Hepatocyte (in vitro differentiated cells): Measurements from ENCODE around the gene PPFIA2. TPM values are rescaled to one million over a fixed set of nuclear protein-coding genes. Genes with fewer than 3 reads are reported as not detected.

ENCODE experiments used
- DNase-seq: peaks from one replicate; pipeline ENCODE4 v3.0.0-alpha.2; 2016; ENCODE audit warnings: low spot score
- H2AFZ ChIP-seq: fragments of 200-600 bp; sonication (generic); 2 replicates; pipeline ENCODE4 v1.6.0; 2016; ENCODE audit warnings: antibody characterized with exemption, mild to moderate bottlenecking
- H3K27ac ChIP-seq: fragments of 200-600 bp; sonication (generic); 2 replicates; pipeline ENCODE4 v1.5.1; 2016; ENCODE audit warnings: mild to moderate bottlenecking
- H3K27me3 ChIP-seq: fragments of 200-600 bp; sonication (generic); 2 replicates; pipeline ENCODE4 v1.6.1; 2016
- H3K36me3 ChIP-seq: fragments of 200-600 bp; sonication (generic); replicated peaks from 2 replicates; pipeline ENCODE4 v1.5.1; 2016; ENCODE audit warnings: low read depth; ENCODE audit not compliant: insufficient read depth
- H3K4me1 ChIP-seq: fragments of 200-600 bp; sonication (generic); 2 replicates; pipeline ENCODE4 v1.5.1; 2016; ENCODE audit warnings: mild to moderate bottlenecking, moderate library complexity; ENCODE audit not compliant: insufficient read depth
- H3K4me2 ChIP-seq: fragments of 200-600 bp; sonication (generic); 2 replicates; pipeline ENCODE4 v1.6.0; 2016
- H3K4me3 ChIP-seq: fragments of 200-600 bp; sonication (generic); 2 replicates; pipeline ENCODE4 v1.5.1; 2016; ENCODE audit warnings: mild to moderate bottlenecking
- H3K79me2 ChIP-seq: fragments of 200-600 bp; sonication (generic); 2 replicates; pipeline ENCODE4 v1.6.0; 2017; ENCODE audit warnings: mild to moderate bottlenecking
- H3K9me2 ChIP-seq: fragments of 200-600 bp; sonication (generic); replicated peaks from 2 replicates; pipeline ENCODE4 v1.6.0; 2017; ENCODE audit warnings: mild to moderate bottlenecking; ENCODE audit not compliant: insufficient read depth
- H3K9me3 ChIP-seq: fragments of 200-600 bp; sonication (generic); 2 replicates; pipeline ENCODE4 v1.5.1; 2016; ENCODE audit warnings: low read depth, mild to moderate bottlenecking
- H4K20me1 ChIP-seq: fragments of 200-600 bp; sonication (generic); 2 replicates; pipeline ENCODE4 v1.6.0; 2016; ENCODE audit warnings: mild to moderate bottlenecking; ENCODE audit not compliant: insufficient read depth, poor library complexity, severe bottlenecking
- CTCF ChIP-seq: fragments of 200-600 bp; sonication (generic); IDR thresholded peaks from 2 replicates; pipeline ENCODE4 v1.5.1; 2016; ENCODE audit warnings: antibody characterized with exemption, mild to moderate bottlenecking; ENCODE audit not compliant: poor library complexity
- EZH2 ChIP-seq: fragments of 200-600 bp; sonication (generic); IDR thresholded peaks from 2 replicates; pipeline ENCODE4 v1.6.1; 2016; ENCODE audit warnings: antibody characterized with exemption, mild to moderate bottlenecking, borderline replicate concordance
- EZH2phosphoT487 ChIP-seq: fragments of 200-600 bp; sonication (generic); IDR thresholded peaks from one replicate; pipeline ENCODE4 v1.6.1; 2018; ENCODE audit warnings: antibody characterized with exemption, mild to moderate bottlenecking, low read depth, moderate library complexity; ENCODE audit not compliant: unreplicated experiment, severe bottlenecking
- WGBS: methylation state at CpG from one replicate; pipeline ENCODE4 v1.1.6; 2016; ENCODE audit warnings: low lambda C conversion rate; ENCODE audit errors: missing lambda C conversion rate; 5-methylcytosine and 5-hydroxymethylcytosine counted together
- polyA plus RNA-seq: library from polyadenylated mRNA; unstranded; fragments of >200 nt; fragmentation: Nextera tagmentation; extraction: Ambion mirVana; gene quantifications from 2 replicates; pipeline ENCODE4 v1.2.1, GENCODE V29; 2016
- total RNA-seq: library from RNA; depleted of rRNA; stranded (reverse); fragments of >200 nt; gene quantifications from 2 replicates; pipeline ENCODE4 v1.2.3, GENCODE V29; 2014

Gene PPFIA2
- total and polyA plus RNA-seq, 2 experiments from 2014 or later = 1.2 TPM; not detected in 1

- peak; percentile 7 for DNase-seq
- H3K36me3 ChIP-seq = no peaks in the 10 kb centered on the region
- no peaks in the 10 kb centered on the region for H3K27me3 ChIP-seq
- no peak overlapping the region for H3K4me2 ChIP-seq
- H2AFZ ChIP-seq = no peak overlapping the region
- no peak overlapping the region for H3K27ac ChIP-seq
- TF ChIP-seq EZH2phosphoT487 (no peak), CTCF (no peak), EZH2 (no peak)
- H3K9me3 ChIP-seq = no peaks in the 10 kb centered on the region
- no peaks in the 10 kb centered on the region for H4K20me1 ChIP-seq
- no peaks in the 10 kb centered on the region for H3K4me1 ChIP-seq
- no peaks in the 10 kb centered on the region for H3K79me2 ChIP-seq
- H3K4me3 ChIP-seq = no peak overlapping the region
- H3K9me2 ChIP-seq = no peaks in the 10 kb centered on the region
- WGBS = 41% methylated on average over 2 of the region's 2 CpGs
Observed at GRCh38 chr12:81300454-81300853, 458.7 kb downstream of the PPFIA2 start.

GRCh38 chr12:81297601-81298000 lies 461.5 kb downstream of the PPFIA2 start:
- Histone ChIP-seq H3K4me1 (no peaks in the 10 kb centered on the region), H3K4me2 (no peak overlapping the region), H3K9me2 (no peaks in the 10 kb centered on the region), H4K20me1 (no peaks in the 10 kb centered on the region), H3K4me3 (no peak overlapping the region), H3K9me3 (no peaks in the 10 kb centered on the region), H3K27ac (no peak overlapping the region), H3K79me2 (no peaks in the 10 kb centered on the region), H3K36me3 (no peaks in the 10 kb centered on the region), H2AFZ (no peak overlapping the region), H3K27me3 (no peaks in the 10 kb centered on the region)
- TF ChIP-seq CTCF (no peak), EZH2phosphoT487 (no peak), EZH2 (no peak)
- 81% methylated on average over 3 of the region's 3 CpGs for WGBS
- DNase-seq = no peak

GRCh38 chr12:81296556-81297305 lies 462.4 kb downstream of the PPFIA2 start:
- Histone ChIP-seq H3K4me3 (no peak overlapping the region), H3K27ac (no peak overlapping the region), H3K9me2 (no peaks in the 10 kb centered on the region), H3K27me3 (no peaks in the 10 kb centered on the region), H3K4me2 (no peak overlapping the region), H3K36me3 (no peaks in the 10 kb centered on the region), H3K79me2 (no peaks in the 10 kb centered on the region), H3K9me3 (no peaks in the 10 kb centered on the region), H3K4me1 (no peaks in the 10 kb centered on the region), H4K20me1 (no peaks in the 10 kb centered on the region), H2AFZ (no peak overlapping the region)
- no peak for DNase-seq
- no peak for TF ChIP-seq EZH2
- no peak for TF ChIP-seq EZH2phosphoT487
- TF ChIP-seq CTCF = no peak
- 66% methylated on average over 2 of the region's 2 CpGs for WGBS
